GM12865 (cell line): ENCODE measurements around the gene MCM7.
A peak's percentile ranks its signal among the peaks of the same experiment; 100 is the strongest.
"Not testable (repeated sequence)": the region's sequence is repeated elsewhere in the genome, so short reads cannot be mapped to it uniquely, and the experiment has no call there.

Source experiments
- DNase-seq: peaks from one replicate; pipeline ENCODE4 v3.0.0; 2010; ENCODE audit warnings: low read depth
- H3K4me3 ChIP-seq: 2 replicates; pipeline ENCODE4 v1.5.1; 2011; ENCODE audit warnings: mild to moderate bottlenecking, low read depth, low read length, control low read depth
- TF ChIP-seq, protein P1 (sequence below): IDR thresholded peaks from 2 replicates; pipeline ENCODE4 v1.5.1; 2011; ENCODE audit warnings: low read length, control low read depth, low read depth, inconsistent platforms; ENCODE audit not compliant: insufficient read depth; ENCODE audit errors: missing control alignments

Gene MCM7

GRCh38 chr7:100101016-100101862 lies at the start of gene MCM7, which contains the start of gene AP4M1:
MCM7 (minus strand) TSS chr7:100101397; CDS start chr7:100101294, 103 bp downstream.
AP4M1 (plus strand) TSS chr7:100101643; CDS start chr7:100101715, 72 bp downstream.
- peak within 1 kb of the TSS; percentile 80 for H3K4me3 ChIP-seq
- TF ChIP-seq, protein P1, sequence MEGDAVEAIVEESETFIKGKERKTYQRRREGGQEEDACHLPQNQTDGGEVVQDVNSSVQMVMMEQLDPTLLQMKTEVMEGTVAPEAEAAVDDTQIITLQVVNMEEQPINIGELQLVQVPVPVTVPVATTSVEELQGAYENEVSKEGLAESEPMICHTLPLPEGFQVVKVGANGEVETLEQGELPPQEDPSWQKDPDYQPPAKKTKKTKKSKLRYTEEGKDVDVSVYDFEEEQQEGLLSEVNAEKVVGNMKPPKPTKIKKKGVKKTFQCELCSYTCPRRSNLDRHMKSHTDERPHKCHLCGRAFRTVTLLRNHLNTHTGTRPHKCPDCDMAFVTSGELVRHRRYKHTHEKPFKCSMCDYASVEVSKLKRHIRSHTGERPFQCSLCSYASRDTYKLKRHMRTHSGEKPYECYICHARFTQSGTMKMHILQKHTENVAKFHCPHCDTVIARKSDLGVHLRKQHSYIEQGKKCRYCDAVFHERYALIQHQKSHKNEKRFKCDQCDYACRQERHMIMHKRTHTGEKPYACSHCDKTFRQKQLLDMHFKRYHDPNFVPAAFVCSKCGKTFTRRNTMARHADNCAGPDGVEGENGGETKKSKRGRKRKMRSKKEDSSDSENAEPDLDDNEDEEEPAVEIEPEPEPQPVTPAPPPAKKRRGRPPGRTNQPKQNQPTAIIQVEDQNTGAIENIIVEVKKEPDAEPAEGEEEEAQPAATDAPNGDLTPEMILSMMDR, result no peak
- peak; percentile 100 for DNase-seq

- TF ChIP-seq, protein P1, result peak; percentile 6
- DNase-seq, result peak; percentile 100
Observed at GRCh38 chr7:100148559-100149328, 47.5 kb upstream of the MCM7 start, which contains the start of gene LAMTOR4. LAMTOR4 (plus strand) TSS chr7:100148918; CDS start chr7:100148973, 55 bp downstream.

GRCh38 chr7:100148225-100148558 lies 47.0 kb upstream of the MCM7 start:
- DNase-seq, result no peak
- peak overlapping the region; percentile 69 for H3K4me3 ChIP-seq
- TF ChIP-seq, protein P1, result no peak

More at GRCh38 chr7:100148559-100149328, 47.5 kb upstream of the MCM7 start, which contains the start of gene LAMTOR4:
- H3K4me3 ChIP-seq, result peak within 1 kb of the TSS; percentile 94

DNA sequence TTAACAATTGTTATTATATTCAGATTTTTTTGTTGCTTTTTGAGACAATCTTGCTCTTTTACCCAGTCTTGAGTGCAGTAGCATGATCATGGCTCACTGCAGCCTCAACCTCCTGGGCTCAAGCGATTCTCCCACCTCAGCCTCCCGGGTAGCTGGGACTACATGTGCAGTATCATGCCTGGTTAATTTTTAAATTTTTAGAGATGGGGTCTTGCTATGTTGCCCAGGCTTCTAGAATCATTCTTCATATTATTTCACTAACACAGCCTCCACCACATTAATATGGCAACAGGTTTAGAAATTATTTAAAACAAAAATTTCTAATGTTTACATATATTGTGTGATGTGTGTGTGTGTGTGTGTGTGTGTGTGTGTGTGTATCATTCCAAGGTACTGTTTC lies 46.1 kb upstream of the MCM7 start:
- DNase-seq, result no peak
- TF ChIP-seq, protein P1, result no peak
- no peak overlapping the region for H3K4me3 ChIP-seq

DNA sequence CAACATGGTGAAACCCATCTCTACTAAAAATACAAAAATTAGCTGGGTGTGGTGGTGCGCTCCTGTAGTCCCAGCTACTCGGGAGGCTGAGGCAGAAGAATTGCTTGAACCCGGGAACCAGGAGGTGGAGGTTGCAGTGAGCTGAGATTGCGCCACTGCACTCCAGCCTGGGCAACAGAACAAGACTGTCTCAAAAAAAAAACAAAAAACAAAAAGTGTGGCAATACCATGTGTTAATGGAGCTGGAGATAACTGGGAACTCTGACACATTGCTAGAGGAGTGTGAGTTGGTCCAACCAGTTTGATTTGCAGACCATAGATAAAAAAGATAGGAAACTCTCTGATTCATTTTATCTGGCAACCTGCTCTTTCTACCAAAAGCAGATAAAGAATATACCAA lies 45.2 kb upstream of the MCM7 start:
- DNase-seq, H3K4me3 ChIP-seq: not testable (repeated sequence)

DNA sequence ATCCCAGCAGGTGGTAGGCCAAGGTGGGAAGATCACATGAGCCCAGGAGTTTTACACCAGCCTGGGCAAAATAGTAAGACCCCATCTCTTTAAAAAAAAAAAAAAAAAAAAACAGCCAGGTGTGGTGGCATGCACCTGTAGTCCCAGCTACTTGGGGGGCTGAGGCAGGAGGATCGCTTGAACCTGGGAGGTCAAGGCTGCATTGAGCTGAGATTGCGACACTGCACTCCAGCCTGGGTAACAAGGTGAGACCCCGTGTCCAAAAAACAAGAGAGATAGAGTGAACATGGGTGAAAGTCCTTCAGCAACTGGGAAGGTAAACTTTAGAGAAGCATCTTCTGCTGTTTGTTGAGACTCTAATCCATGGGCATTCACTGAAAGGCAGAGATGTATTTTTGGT lies 41.3 kb upstream of the MCM7 start:
- TF ChIP-seq, protein P1, result no peak
- no peak overlapping the region for H3K4me3 ChIP-seq
- DNase-seq, result no peak

GRCh38 chr7:100141555-100141949 lies 40.4 kb upstream of the MCM7 start:
- TF ChIP-seq, protein P1, result no peak
- H3K4me3 ChIP-seq, result no peak overlapping the region
- no peak for DNase-seq
